Measurements from ENCODE around the gene SIAE. TPM values are rescaled to one million over a fixed set of nuclear protein-coding genes. Genes with fewer than 3 reads are reported as not detected.

The SIAE gene
- total and polyA plus RNA-seq, 10 of the 15 experiments (the other 5 are each of a cell fraction or from before 2014, with no cell fraction given) = 0.93 to 6.9 (median 4.2) TPM

DNA sequence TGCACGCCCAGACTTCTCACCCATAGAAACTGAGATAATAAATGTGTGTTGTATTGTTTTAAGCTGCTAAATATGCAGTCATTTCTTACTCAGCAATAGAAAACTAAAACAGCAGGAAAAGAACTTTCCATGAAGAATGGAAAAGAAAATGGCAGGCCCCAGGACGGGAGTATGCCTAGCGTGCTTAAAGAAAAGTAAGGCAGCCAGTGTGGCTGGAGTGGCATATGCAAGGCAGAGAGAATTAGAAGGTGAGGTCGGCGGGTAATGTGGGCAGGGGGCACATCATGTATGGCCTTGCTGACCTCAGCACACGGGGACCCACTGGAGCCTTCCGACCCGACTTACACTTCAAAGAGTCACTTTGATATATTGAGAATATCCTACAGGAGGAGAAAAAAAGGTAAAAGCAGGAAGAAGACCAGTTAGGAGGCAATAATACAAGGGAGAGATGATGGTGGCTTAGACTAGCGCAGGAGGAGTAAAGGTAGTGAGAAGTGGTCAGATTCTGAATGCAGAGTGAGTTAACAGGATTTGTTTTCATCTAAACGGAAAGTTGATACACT is 30.4 kb downstream of the SIAE start (continued):
- TF ChIP-seq SMC3 (IDR thresholded peaks at IDR 0.05; ENCODE audit: borderline replicate concordance, low read length) (no peak), TAF1 (IDR thresholded peaks at IDR 0.05; ENCODE audit: borderline replicate concordance, low read depth, low read length) (no peak), NFYB (IDR thresholded peaks at IDR 0.05; ENCODE audit: insufficient read depth, low read depth, low read length) (no peak)

DNA sequence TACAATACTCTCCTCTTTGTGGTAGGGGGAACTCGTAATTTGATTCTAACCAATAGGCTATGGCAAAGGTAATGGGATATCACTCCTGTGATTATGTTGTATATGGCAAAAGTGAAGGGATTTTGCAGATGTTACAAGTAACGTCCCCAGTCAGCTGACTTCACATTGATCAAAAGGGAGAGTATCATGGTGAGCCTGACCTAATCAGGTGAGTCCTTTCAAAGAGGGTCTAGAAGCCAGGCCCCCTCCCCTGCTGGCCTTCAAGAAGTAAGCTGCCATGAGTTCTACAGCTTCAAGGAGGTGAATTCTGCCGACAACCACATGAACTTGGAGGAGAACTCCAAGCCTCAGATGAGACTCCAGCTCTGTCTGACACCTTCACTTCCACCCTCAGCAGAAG is 30.9 kb downstream of the SIAE start:
- Histone ChIP-seq H3K79me2 (ENCODE audit: control insufficient read depth, insufficient read depth, low read length) (no peaks in the 10 kb centered on the region), H3K9me3 (replicated peaks; ENCODE audit: control insufficient read depth, insufficient read depth, low read length) (no peaks in the 10 kb centered on the region; the same call in 2 of the 3 replicates), H2AFZ (ENCODE audit: control insufficient read depth, low read depth, low read length) (no peak overlapping the region), H3K4me1 (ENCODE audit: control insufficient read depth, insufficient read depth, low read length) (no peaks in the 10 kb centered on the region; the same call in 1 of the 2 replicates), H3K9ac (ENCODE audit: control insufficient read depth, insufficient read depth, low read length) (no peak overlapping the region), H3K4me3 (no peak overlapping the region), H4K20me1 (ENCODE audit: control insufficient read depth, insufficient read depth) (no peaks in the 10 kb centered on the region), H3K36me3 (ENCODE audit: control insufficient read depth in 2 of 2, insufficient read depth in 2 of 2, low read length in 1 of 2) (no peaks in the 10 kb centered on the region; a peak in 2 of 4 replicates), H3K4me2 (ENCODE audit: control insufficient read depth, insufficient read depth) (no peak overlapping the region), H3K27ac (ENCODE audit: control insufficient read depth, insufficient read depth) (no peak overlapping the region), H3K27me3 (replicated peaks in 1 of 2; ENCODE audit: control insufficient read depth in 2 of 2, insufficient read depth in 2 of 2, low read length in 1 of 2) (no peaks in the 10 kb centered on the region)
- ChIA-PET POLR2A (no interaction called here), SMC1A (ENCODE audit: uncharacterized antibody, unreplicated experiment) (interaction anchor here (0.9 to 1.8 kb wide), 6 partner anchors 20 to 194 kb away, joined by 3 to 9 read pairs (median 4); partner anchors contain the start of gene TBRG1), CTCF (interaction anchor here (0.6 to 7.6 kb wide), 10 partner anchors 10 to 850 kb away, joined by 3 to 52 read pairs (median 4); partner anchors contain the start of gene ESAM), RAD21 (ENCODE audit: unreplicated experiment) (interaction anchor here (1.4 kb wide), 1 partner anchor 194 kb away, joined by 3 read pairs; no protein-coding TSS in a partner anchor)
- in situ Hi-C loops (cut with MboI) = no loop called here
- ATAC-seq (no peak), FAIRE-seq (no peak), DNase-seq (ENCODE audit: low read depth, low spot score) (no peak)
- intact Hi-C loops (cut with micrococcal nuclease; ENCODE audit: unreplicated experiment) = no loop called here
- no TSS peak for BruUV-seq (replicated peaks)
- 100% methylated on average over 3 of the region's 3 CpGs for WGBS (ENCODE audit: insufficient coverage, insufficient replicate concordance, low lambda C conversion rate, missing lambda C conversion rate)
- TF ChIP-seq WRNIP1 (IDR thresholded peaks at IDR 0.05; ENCODE audit: borderline replicate concordance, low read depth, low read length) (no peak), FOXM1 (IDR thresholded peaks at IDR 0.05; ENCODE audit: low read depth, low read length) (no peak), NR2F1 (conservative IDR thresholded peaks at IDR 0.05) (no peak), SREBF2 (IDR thresholded peaks at IDR 0.05; ENCODE audit: low read length) (no peak), RCOR1 (conservative IDR thresholded peaks at IDR 0.05; ENCODE audit: low read depth, low read length) (no peak), HDAC6 (IDR thresholded peaks at IDR 0.05; ENCODE audit: unreplicated experiment) (no peak)
- TF ChIP-seq, protein P1, sequence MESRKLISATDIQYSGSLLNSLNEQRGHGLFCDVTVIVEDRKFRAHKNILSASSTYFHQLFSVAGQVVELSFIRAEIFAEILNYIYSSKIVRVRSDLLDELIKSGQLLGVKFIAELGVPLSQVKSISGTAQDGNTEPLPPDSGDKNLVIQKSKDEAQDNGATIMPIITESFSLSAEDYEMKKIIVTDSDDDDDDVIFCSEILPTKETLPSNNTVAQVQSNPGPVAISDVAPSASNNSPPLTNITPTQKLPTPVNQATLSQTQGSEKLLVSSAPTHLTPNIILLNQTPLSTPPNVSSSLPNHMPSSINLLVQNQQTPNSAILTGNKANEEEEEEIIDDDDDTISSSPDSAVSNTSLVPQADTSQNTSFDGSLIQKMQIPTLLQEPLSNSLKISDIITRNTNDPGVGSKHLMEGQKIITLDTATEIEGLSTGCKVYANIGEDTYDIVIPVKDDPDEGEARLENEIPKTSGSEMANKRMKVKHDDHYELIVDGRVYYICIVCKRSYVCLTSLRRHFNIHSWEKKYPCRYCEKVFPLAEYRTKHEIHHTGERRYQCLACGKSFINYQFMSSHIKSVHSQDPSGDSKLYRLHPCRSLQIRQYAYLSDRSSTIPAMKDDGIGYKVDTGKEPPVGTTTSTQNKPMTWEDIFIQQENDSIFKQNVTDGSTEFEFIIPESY (IDR thresholded peaks at IDR 0.05) = no peak
- TF ChIP-seq, protein P2, sequence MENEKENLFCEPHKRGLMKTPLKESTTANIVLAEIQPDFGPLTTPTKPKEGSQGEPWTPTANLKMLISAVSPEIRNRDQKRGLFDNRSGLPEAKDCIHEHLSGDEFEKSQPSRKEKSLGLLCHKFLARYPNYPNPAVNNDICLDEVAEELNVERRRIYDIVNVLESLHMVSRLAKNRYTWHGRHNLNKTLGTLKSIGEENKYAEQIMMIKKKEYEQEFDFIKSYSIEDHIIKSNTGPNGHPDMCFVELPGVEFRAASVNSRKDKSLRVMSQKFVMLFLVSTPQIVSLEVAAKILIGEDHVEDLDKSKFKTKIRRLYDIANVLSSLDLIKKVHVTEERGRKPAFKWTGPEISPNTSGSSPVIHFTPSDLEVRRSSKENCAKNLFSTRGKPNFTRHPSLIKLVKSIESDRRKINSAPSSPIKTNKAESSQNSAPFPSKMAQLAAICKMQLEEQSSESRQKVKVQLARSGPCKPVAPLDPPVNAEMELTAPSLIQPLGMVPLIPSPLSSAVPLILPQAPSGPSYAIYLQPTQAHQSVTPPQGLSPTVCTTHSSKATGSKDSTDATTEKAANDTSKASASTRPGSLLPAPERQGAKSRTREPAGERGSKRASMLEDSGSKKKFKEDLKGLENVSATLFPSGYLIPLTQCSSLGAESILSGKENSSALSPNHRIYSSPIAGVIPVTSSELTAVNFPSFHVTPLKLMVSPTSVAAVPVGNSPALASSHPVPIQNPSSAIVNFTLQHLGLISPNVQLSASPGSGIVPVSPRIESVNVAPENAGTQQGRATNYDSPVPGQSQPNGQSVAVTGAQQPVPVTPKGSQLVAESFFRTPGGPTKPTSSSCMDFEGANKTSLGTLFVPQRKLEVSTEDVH (IDR thresholded peaks at IDR 0.05; ENCODE audit: low read depth, partially characterized antibody) = no peak
- TF ChIP-seq, protein P3, sequence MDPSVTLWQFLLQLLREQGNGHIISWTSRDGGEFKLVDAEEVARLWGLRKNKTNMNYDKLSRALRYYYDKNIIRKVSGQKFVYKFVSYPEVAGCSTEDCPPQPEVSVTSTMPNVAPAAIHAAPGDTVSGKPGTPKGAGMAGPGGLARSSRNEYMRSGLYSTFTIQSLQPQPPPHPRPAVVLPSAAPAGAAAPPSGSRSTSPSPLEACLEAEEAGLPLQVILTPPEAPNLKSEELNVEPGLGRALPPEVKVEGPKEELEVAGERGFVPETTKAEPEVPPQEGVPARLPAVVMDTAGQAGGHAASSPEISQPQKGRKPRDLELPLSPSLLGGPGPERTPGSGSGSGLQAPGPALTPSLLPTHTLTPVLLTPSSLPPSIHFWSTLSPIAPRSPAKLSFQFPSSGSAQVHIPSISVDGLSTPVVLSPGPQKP (IDR thresholded peaks at IDR 0.05; ENCODE audit: low read depth, low read length) = no peak
- TF ChIP-seq, protein P4, sequence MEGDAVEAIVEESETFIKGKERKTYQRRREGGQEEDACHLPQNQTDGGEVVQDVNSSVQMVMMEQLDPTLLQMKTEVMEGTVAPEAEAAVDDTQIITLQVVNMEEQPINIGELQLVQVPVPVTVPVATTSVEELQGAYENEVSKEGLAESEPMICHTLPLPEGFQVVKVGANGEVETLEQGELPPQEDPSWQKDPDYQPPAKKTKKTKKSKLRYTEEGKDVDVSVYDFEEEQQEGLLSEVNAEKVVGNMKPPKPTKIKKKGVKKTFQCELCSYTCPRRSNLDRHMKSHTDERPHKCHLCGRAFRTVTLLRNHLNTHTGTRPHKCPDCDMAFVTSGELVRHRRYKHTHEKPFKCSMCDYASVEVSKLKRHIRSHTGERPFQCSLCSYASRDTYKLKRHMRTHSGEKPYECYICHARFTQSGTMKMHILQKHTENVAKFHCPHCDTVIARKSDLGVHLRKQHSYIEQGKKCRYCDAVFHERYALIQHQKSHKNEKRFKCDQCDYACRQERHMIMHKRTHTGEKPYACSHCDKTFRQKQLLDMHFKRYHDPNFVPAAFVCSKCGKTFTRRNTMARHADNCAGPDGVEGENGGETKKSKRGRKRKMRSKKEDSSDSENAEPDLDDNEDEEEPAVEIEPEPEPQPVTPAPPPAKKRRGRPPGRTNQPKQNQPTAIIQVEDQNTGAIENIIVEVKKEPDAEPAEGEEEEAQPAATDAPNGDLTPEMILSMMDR (IDR thresholded peaks at IDR 0.05 in 2 of 3, conservative IDR thresholded peaks at IDR 0.05 in 1 of 3; ENCODE audit: control insufficient read depth in 2 of 3, extremely low read depth in 1 of 3, insufficient read depth in 1 of 3, low read depth in 3 of 3, low read length in 3 of 3) = no peak
- TF ChIP-seq, protein P5, sequence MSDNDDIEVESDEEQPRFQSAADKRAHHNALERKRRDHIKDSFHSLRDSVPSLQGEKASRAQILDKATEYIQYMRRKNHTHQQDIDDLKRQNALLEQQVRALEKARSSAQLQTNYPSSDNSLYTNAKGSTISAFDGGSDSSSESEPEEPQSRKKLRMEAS (IDR thresholded peaks at IDR 0.05; ENCODE audit: low read depth, low read length) = no peak
